Measurements from ENCODE around the gene UVRAG.
"Not testable (repeated sequence)": the region's sequence is repeated elsewhere in the genome, so short reads cannot be mapped to it uniquely, and the experiment has no call there.

UVRAG gene

GRCh38 chr11:75899806-75900205, 84.8 kb downstream of the UVRAG start:
- H3K4me3 ChIP-seq (ENCODE audit: low read length), result no peak overlapping the region
- no peak for DNase-seq (ENCODE audit: low read depth, low spot score)

GRCh38 chr11:75900848-75901247, 85.8 kb downstream of the UVRAG start:
- no peak overlapping the region for H3K4me3 ChIP-seq (ENCODE audit: low read length)
- no peak for DNase-seq (ENCODE audit: low read depth, low spot score)

GRCh38 chr11:75902631-75903030, 87.6 kb downstream of the UVRAG start:
- no peak for DNase-seq (ENCODE audit: low read depth, low spot score)
- H3K4me3 ChIP-seq (ENCODE audit: low read length), result no peak overlapping the region

GRCh38 chr11:75903276-75903675, 88.3 kb downstream of the UVRAG start:
- H3K4me3 ChIP-seq (ENCODE audit: low read length), result no peak overlapping the region
- DNase-seq (ENCODE audit: low read depth, low spot score), result no peak

- no peak for DNase-seq (ENCODE audit: low read depth, low spot score)
- no peak overlapping the region for H3K4me3 ChIP-seq (ENCODE audit: low read length)
Observed at GRCh38 chr11:75905434-75905833, 90.4 kb downstream of the UVRAG start.

- no peak for DNase-seq (ENCODE audit: low read depth, low spot score)
- no peak overlapping the region for H3K4me3 ChIP-seq (ENCODE audit: low read length)
Observed at GRCh38 chr11:75907906-75908527, 93.0 kb downstream of the UVRAG start.

- no peak overlapping the region for H3K4me3 ChIP-seq (ENCODE audit: low read length)
- DNase-seq (ENCODE audit: low read depth, low spot score), result no peak
Observed at GRCh38 chr11:75910426-75911145, 95.6 kb downstream of the UVRAG start.

- no peak for DNase-seq (ENCODE audit: low read depth, low spot score)
- H3K4me3 ChIP-seq (ENCODE audit: low read length), result no peak overlapping the region
Observed at GRCh38 chr11:75911459-75911858, 96.4 kb downstream of the UVRAG start.

- no peak for DNase-seq (ENCODE audit: low read depth, low spot score)
- no peak overlapping the region for H3K4me3 ChIP-seq (ENCODE audit: low read length)
Observed at GRCh38 chr11:75913984-75914383, 99.0 kb downstream of the UVRAG start.

- DNase-seq (ENCODE audit: low read depth, low spot score), result no peak
- no peak overlapping the region for H3K4me3 ChIP-seq (ENCODE audit: low read length)
Observed at GRCh38 chr11:75916882-75917281, 101.9 kb downstream of the UVRAG start.

GRCh38 chr11:75918331-75918730, 103.3 kb downstream of the UVRAG start:
- H3K4me3 ChIP-seq (ENCODE audit: low read length), result no peak overlapping the region

GRCh38 chr11:75919525-75919924, 104.5 kb downstream of the UVRAG start:
- DNase-seq (ENCODE audit: low read depth, low spot score), result no peak
- H3K4me3 ChIP-seq (ENCODE audit: low read length), result no peak overlapping the region

More at GRCh38 chr11:75918331-75918730, 103.3 kb downstream of the UVRAG start:
- DNase-seq (ENCODE audit: low read depth, low spot score), result no peak

- no peak overlapping the region for H3K4me3 ChIP-seq (ENCODE audit: low read length)
- no peak for DNase-seq (ENCODE audit: low read depth, low spot score)
Observed at GRCh38 chr11:75920848-75921247, 105.8 kb downstream of the UVRAG start.

- H3K4me3 ChIP-seq (ENCODE audit: low read length), result no peak overlapping the region
- no peak for DNase-seq (ENCODE audit: low read depth, low spot score)
Observed at GRCh38 chr11:75921808-75922207, 106.8 kb downstream of the UVRAG start.

- no peak for DNase-seq (ENCODE audit: low read depth, low spot score)
- H3K4me3 ChIP-seq (ENCODE audit: low read length), result no peak overlapping the region
Observed at GRCh38 chr11:75924966-75925784, 110.2 kb downstream of the UVRAG start.

- no peak for DNase-seq (ENCODE audit: low read depth, low spot score)
- no peak overlapping the region for H3K4me3 ChIP-seq (ENCODE audit: low read length)
Observed at GRCh38 chr11:75925785-75926164, 110.8 kb downstream of the UVRAG start.

GRCh38 chr11:75929706-75930105, 114.7 kb downstream of the UVRAG start:
- H3K4me3 ChIP-seq (ENCODE audit: low read length), result no peak overlapping the region
- no peak for DNase-seq (ENCODE audit: low read depth, low spot score)

- DNase-seq (ENCODE audit: low read depth, low spot score), result no peak
- H3K4me3 ChIP-seq (ENCODE audit: low read length), result no peak overlapping the region
Observed at GRCh38 chr11:75930534-75930933, 115.5 kb downstream of the UVRAG start.

- no peak for DNase-seq (ENCODE audit: low read depth, low spot score)
- H3K4me3 ChIP-seq (ENCODE audit: low read length), result no peak overlapping the region
Observed at GRCh38 chr11:75931124-75931523, 116.1 kb downstream of the UVRAG start.

- DNase-seq (ENCODE audit: low read depth, low spot score); H3K4me3 ChIP-seq (ENCODE audit: low read length): not testable (repeated sequence)
Observed at GRCh38 chr11:75933736-75934135, 118.7 kb downstream of the UVRAG start.
